Superior temporal gyrus (tissue), 1 donor: Measurements from ENCODE around the gene ADM5.
"Not testable (repeated sequence)": the region's sequence is repeated elsewhere in the genome, so short reads cannot be mapped to it uniquely, and the experiment has no call there.

Experiments used
- DNase-seq: peaks from one replicate; pipeline ENCODE4 v3.0.0-alpha.2; 2016; ENCODE audit errors: extremely low spot score

ADM5 gene

GRCh38 chr19:49700563-49700962 lies 11.2 kb downstream of the ADM5 start:
- DNase-seq: no peak

DNA sequence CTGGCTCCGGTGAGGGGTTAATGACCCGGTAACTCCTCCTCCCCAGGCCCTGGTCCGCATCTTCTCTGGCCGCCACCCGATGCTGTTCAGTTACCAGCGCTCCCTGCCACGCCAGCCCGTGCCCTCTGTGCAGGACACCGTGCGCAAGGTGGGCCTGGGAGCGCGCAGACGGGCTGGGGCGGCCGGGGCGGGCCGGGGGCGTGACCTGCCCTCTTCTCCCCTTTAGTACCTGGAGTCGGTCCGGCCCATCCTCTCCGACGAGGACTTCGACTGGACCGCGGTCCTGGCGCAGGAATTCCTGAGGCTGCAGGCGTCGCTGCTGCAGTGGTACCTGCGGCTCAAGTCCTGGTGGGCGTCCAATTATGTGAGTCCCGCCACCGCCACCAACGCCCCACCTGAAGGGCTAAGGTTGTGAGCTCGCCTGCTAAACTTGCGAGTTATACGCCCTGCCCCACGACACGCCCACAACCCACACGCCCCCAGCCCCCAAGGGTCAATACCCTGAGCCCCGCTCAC lies 11.9 kb downstream of the ADM5 start:
- DNase-seq: no peak

DNA sequence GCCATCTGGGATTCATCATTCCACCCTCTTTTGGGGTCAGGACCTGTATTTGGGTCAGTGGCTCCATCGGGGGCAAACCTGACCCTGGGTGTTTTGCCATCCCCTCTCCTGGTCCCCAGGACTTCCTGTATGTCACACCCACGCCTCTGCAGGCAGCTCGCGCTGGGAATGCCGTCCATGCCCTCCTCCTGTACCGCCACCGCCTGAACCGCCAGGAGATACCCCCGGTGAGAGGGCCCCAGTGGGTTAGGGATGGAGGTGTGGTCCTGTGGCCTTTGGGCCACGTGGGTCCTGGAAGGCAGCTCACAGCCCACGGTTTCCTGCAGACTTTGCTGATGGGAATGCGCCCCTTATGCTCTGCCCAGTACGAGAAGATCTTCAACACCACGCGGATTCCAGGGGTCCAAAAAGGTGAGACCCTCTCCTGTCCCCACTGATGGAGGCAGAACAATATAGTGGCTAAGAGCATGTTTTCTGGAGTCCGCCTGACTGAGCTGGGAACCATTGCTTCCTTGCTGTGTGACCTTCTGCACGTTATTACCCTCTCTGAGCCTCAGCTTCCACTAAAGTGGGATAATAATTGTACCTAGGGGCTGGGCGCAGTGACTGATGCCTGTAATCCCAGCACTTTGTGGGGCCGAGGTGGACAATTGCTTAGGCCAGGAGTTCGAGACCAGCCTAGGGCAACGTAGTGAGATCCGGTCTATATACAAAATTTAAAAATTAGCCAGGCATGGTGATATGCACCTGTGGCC lies 15.7 kb downstream of the ADM5 start:
- no peak for DNase-seq

DNA sequence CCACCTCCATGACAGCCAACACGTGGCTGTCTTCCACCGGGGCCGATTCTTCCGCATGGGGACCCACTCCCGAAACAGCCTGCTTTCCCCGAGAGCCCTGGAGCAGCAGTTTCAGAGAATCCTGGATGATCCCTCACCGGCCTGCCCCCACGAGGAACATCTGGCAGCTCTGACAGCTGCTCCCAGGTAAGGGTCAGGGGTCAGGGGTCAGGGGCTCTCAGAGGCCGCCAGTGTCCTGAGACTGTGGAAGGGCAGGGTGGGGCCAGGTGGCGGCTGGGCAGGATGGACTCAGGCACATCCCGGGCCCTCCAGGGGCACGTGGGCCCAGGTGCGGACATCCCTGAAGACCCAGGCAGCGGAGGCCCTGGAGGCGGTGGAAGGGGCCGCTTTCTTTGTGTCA lies 16.5 kb downstream of the ADM5 start:
- no peak for DNase-seq

- DNase-seq: no peak
Observed at GRCh38 chr19:49710372-49710951, 21.1 kb downstream of the ADM5 start.

GRCh38 chr19:49712397-49712859 lies 23.0 kb downstream of the ADM5 start:
- no peak for DNase-seq

GRCh38 chr19:49713236-49713845 lies 23.9 kb downstream of the ADM5 start:
- no peak for DNase-seq

- DNase-seq: no peak
Observed at GRCh38 chr19:49716154-49716553, 26.8 kb downstream of the ADM5 start.

- no peak for DNase-seq
Observed at GRCh38 chr19:49718511-49718910, 29.1 kb downstream of the ADM5 start.

DNA sequence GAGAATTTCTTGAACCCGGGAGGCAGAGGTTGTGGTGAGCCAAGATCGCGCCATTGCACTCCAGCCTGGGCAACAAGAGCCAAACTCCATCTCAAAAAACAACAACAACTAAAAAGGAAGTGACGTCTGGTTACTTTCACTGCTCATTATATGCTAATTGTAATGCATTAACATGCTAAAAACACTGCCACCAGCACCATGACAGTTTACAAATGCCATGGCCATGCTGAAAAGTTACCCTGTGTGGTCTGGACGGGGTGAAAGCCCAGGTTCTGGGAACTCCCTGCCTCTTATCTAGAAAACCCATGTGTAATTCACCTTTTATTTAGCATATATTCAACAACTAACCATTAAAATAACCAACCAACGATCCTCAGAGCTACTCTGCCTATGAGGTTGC lies 29.6 kb downstream of the ADM5 start:
- no peak for DNase-seq

- not testable (repeated sequence) for DNase-seq
Observed at GRCh38 chr19:49719420-49719819, 30.0 kb downstream of the ADM5 start.

DNA sequence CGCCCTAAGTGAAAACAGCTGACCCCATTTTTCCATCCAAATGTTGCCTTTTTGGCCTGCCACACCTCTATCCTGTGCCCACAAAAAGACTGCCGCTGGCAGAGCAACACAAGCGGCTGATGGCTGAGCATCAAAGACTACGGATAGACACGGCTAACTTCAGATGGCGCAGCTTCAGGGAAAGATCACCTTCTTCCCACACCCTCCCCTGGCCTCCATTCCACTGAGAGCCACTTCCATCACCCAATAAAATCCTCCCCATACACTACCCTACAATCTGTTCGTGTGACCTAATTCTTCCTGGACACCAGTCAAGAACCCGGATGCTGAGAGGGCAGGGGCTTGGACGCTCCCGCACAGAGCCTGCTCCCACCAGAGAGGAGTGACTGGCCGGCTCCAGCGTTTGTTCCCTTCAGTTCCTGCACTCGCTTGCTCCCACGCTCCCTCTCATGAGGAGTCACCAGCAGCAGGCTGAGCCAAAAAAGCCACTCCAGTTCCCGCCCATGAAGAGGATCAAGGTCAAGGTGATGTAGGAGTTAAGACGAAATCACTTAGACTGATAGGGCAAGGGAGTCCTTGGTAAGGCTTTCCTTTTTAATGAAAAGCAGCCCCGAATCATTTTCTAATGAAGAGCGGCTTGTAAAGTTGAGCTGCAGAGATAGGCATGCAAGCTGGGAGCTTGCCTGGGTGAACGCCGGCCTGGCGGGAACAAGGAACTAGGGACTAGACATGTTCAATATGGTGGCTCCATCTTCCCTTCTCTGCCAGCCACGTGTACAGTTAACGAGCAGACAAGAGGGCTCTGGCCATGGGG lies 38.0 kb downstream of the ADM5 start:
- no peak for DNase-seq

DNA sequence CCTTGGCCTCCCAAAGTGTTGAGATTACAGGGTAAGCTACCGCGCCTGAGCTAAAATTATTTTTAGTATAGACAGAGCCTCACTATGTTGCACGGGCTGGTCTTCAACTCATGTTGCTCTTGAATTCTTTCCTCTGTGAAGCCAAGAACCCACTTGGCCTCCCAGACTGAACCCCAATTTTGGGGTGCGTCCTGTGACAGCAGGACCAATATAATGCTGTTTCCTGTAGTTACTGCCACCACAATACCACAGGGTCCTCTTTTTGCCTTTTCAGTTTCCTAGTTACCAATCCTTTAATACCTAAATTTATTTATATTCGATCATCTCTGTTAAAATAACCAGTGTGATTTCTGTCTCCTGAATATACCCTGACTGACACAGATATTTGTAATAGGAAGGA lies 40.8 kb downstream of the ADM5 start:
- DNase-seq: no peak

GRCh38 chr19:49738268-49738667 lies 48.9 kb downstream of the ADM5 start:
- no peak for DNase-seq

- no peak for DNase-seq
Observed at GRCh38 chr19:49739098-49739497, 49.7 kb downstream of the ADM5 start.

GRCh38 chr19:49739933-49740332 lies 50.5 kb downstream of the ADM5 start:
- no peak for DNase-seq
